Measurements from ENCODE around the gene RBMS3. TPM values are rescaled to one million over a fixed set of nuclear protein-coding genes. Genes with fewer than 3 reads are reported as not detected.

Gene RBMS3
- total RNA-seq, 1 donor: 81.1 TPM

DNA sequence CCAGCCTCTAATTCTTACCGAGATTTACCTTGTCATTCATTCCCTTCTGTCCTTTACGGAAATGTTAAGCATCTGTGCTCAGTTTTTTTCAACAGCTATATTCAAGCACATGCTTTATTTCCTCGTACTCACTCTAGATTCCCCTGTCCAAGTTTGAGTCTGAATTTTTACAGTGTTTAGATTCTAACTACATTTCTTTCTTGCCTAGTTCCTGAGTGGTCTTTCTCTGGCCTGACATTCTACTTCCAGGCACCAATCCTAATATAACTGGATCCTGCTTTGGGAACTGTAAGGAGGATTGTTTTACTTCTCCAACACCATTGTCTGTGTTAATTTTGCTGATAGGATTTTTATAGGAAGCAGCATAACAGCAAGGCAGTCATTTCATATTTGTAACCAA is 222.4 kb downstream of the RBMS3 start:
- Histone ChIP-seq H2AFZ (ENCODE audit: low read length) (no peak overlapping the region), H3K79me2 (ENCODE audit: insufficient read depth, low read length) (peaks cover 22% of the 10 kb centered on the region), H3K4me2 (ENCODE audit: insufficient read depth, low read length) (no peak overlapping the region), H4K20me1 (ENCODE audit: insufficient read depth, low read length) (peaks cover 3% of the 10 kb centered on the region), H3K4me3 (ENCODE audit: insufficient read depth, low read length) (no peak overlapping the region), H3K9me3 (ENCODE audit: low read depth, low read length) (no peaks in the 10 kb centered on the region), H3K36me3 (ENCODE audit: insufficient read depth, low read length) (no peaks in the 10 kb centered on the region), H3K27me3 (ENCODE audit: insufficient read depth, low read length) (no peaks in the 10 kb centered on the region), H3K4me1 (ENCODE audit: insufficient read depth, low read length) (no peaks in the 10 kb centered on the region), H3K27ac (ENCODE audit: low read depth, low read length) (no peak overlapping the region)
- no peak for DNase-seq (ENCODE audit: insufficient read length, low spot score, missing footprints)
- TF ChIP-seq, protein P1, sequence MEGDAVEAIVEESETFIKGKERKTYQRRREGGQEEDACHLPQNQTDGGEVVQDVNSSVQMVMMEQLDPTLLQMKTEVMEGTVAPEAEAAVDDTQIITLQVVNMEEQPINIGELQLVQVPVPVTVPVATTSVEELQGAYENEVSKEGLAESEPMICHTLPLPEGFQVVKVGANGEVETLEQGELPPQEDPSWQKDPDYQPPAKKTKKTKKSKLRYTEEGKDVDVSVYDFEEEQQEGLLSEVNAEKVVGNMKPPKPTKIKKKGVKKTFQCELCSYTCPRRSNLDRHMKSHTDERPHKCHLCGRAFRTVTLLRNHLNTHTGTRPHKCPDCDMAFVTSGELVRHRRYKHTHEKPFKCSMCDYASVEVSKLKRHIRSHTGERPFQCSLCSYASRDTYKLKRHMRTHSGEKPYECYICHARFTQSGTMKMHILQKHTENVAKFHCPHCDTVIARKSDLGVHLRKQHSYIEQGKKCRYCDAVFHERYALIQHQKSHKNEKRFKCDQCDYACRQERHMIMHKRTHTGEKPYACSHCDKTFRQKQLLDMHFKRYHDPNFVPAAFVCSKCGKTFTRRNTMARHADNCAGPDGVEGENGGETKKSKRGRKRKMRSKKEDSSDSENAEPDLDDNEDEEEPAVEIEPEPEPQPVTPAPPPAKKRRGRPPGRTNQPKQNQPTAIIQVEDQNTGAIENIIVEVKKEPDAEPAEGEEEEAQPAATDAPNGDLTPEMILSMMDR (IDR thresholded peaks at IDR 0.05; ENCODE audit: extremely low read depth, low read depth, low read length): no peak

DNA sequence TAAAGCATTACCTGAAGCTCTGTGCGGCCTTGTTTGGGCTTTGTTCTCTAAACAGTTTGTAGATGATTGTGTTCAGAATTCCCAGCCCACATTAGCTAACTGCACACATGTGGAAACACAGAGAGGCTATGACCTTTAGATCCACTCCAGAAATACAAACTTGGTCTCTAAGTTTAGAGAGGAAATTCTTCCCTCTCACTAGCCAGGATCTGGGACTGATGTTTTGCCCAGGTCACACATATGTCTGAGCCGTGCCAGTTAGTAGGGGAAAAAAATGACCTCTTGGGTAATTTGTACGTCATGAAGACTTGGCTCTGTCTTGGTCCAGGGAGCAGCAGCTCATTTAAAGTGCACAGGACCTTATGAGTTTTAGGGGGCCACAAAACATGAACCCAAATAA is 223.1 kb downstream of the RBMS3 start:
- H3K27me3 ChIP-seq (ENCODE audit: insufficient read depth, low read length): no peaks in the 10 kb centered on the region
- peaks cover 3% of the 10 kb centered on the region for H4K20me1 ChIP-seq (ENCODE audit: insufficient read depth, low read length)
- H3K36me3 ChIP-seq (ENCODE audit: insufficient read depth, low read length): no peaks in the 10 kb centered on the region
- H3K27ac ChIP-seq (ENCODE audit: low read depth, low read length): no peak overlapping the region
- TF ChIP-seq, protein P1 (IDR thresholded peaks at IDR 0.05; ENCODE audit: extremely low read depth, low read depth, low read length): no peak
- H3K4me1 ChIP-seq (ENCODE audit: insufficient read depth, low read length): no peaks in the 10 kb centered on the region
- H3K4me3 ChIP-seq (ENCODE audit: insufficient read depth, low read length): no peak overlapping the region
- H3K9me3 ChIP-seq (ENCODE audit: low read depth, low read length): no peaks in the 10 kb centered on the region
- no peak for DNase-seq (ENCODE audit: insufficient read length, low spot score, missing footprints)
- peaks cover 23% of the 10 kb centered on the region for H3K79me2 ChIP-seq (ENCODE audit: insufficient read depth, low read length)
- no peak overlapping the region for H3K4me2 ChIP-seq (ENCODE audit: insufficient read depth, low read length)
- H2AFZ ChIP-seq (ENCODE audit: low read length): no peak overlapping the region

DNA sequence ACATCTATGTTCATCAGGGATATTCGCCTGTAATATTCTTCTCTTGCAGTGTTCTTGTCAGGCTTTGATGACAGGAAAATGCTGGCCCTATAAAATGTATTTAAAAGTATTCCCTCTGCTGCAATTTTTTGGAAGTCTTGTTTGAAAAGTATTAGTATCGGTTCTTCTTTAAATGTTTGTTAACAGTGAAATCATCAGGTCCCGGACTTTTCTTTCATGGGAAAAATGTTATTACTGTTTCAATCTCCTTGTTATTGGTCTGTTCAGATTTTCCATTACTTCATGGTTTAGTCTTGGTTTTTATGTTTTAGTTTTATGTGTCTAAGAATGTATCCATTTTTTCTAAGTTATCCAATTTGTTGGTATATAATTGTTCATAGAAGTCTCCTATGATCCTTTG is 225.6 kb downstream of the RBMS3 start:
- TF ChIP-seq, protein P1 (IDR thresholded peaks at IDR 0.05; ENCODE audit: extremely low read depth, low read depth, low read length): no peak
- peaks cover 3% of the 10 kb centered on the region for H4K20me1 ChIP-seq (ENCODE audit: insufficient read depth, low read length)
- H3K4me2 ChIP-seq (ENCODE audit: insufficient read depth, low read length): no peak overlapping the region
- no peak overlapping the region for H2AFZ ChIP-seq (ENCODE audit: low read length)
- peaks cover 33% of the 10 kb centered on the region for H3K79me2 ChIP-seq (ENCODE audit: insufficient read depth, low read length)
- H3K9me3 ChIP-seq (ENCODE audit: low read depth, low read length): no peaks in the 10 kb centered on the region
- peaks cover 2% of the 10 kb centered on the region for H3K4me1 ChIP-seq (ENCODE audit: insufficient read depth, low read length)
- H3K4me3 ChIP-seq (ENCODE audit: insufficient read depth, low read length): no peak overlapping the region
- H3K27me3 ChIP-seq (ENCODE audit: insufficient read depth, low read length): no peaks in the 10 kb centered on the region
- H3K36me3 ChIP-seq (ENCODE audit: insufficient read depth, low read length): no peaks in the 10 kb centered on the region
- DNase-seq (ENCODE audit: insufficient read length, low spot score, missing footprints): no peak
- H3K27ac ChIP-seq (ENCODE audit: low read depth, low read length): no peak overlapping the region

DNA sequence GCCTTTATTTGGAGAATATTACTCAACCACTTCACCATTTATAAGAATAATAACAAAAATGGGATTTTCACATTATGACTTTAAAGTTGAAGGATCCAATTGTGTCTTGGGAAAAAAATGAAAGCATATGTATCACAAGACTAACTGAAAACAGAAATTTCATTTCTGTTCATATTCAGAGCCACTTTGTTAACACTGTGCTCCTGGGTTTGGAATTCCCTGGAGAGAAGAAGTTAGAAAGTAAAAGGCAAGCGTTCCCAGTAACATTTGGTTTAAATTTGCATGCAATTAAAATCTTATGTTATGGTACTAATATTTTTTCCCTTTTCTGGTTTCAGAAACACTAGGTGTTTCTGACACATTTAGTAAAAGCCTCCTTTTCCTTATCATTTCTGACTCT is 230.8 kb downstream of the RBMS3 start:
- Histone ChIP-seq H3K4me1 (ENCODE audit: insufficient read depth, low read length) (peaks cover 42% of the 10 kb centered on the region), H3K4me3 (ENCODE audit: insufficient read depth, low read length) (no peak overlapping the region), H3K27ac (ENCODE audit: low read depth, low read length) (no peak overlapping the region), H2AFZ (ENCODE audit: low read length) (no peak overlapping the region), H3K4me2 (ENCODE audit: insufficient read depth, low read length) (no peak overlapping the region), H3K27me3 (ENCODE audit: insufficient read depth, low read length) (no peaks in the 10 kb centered on the region), H3K9me3 (ENCODE audit: low read depth, low read length) (no peaks in the 10 kb centered on the region), H4K20me1 (ENCODE audit: insufficient read depth, low read length) (peaks cover 2% of the 10 kb centered on the region), H3K36me3 (ENCODE audit: insufficient read depth, low read length) (no peaks in the 10 kb centered on the region), H3K79me2 (ENCODE audit: insufficient read depth, low read length) (peaks cover 17% of the 10 kb centered on the region)
- TF ChIP-seq, protein P1 (IDR thresholded peaks at IDR 0.05; ENCODE audit: extremely low read depth, low read depth, low read length): no peak
- no peak for DNase-seq (ENCODE audit: insufficient read length, low spot score, missing footprints)

Measured in osteoblast (primary cell).